ENCODE results near the gene ETV7.
A peak's percentile ranks its signal among the peaks of the same experiment; 100 is the strongest.
"Not testable (repeated sequence)": the region's sequence is repeated elsewhere in the genome, so short reads cannot be mapped to it uniquely, and the experiment has no call there.

Gene ETV7

GRCh38 chr6:36387440-36388303 lies at the start of gene ETV7:
TSS of gene ETV7 (minus strand) at chr6:36387669. CDS start at chr6:36387541, 128 bp downstream.
- peak; percentile 38 to 56 for DNase-seq

GRCh38 chr6:36436466-36436865 lies 49.0 kb upstream of the ETV7 start:
- DNase-seq: no peak

- no peak for DNase-seq
Measured at GRCh38 chr6:36432151-36432671, 44.7 kb upstream of the ETV7 start.

- DNase-seq: no peak
Measured at GRCh38 chr6:36431197-36431596, 43.7 kb upstream of the ETV7 start.

GRCh38 chr6:36430351-36430750 lies 42.9 kb upstream of the ETV7 start:
- DNase-seq: no peak

GRCh38 chr6:36428911-36429310 lies 41.4 kb upstream of the ETV7 start:
- DNase-seq: no peak

GRCh38 chr6:36426622-36427021 lies 39.2 kb upstream of the ETV7 start:
- no peak for DNase-seq

GRCh38 chr6:36423101-36423824 lies 35.8 kb upstream of the ETV7 start:
- peak; percentile 97 for DNase-seq

GRCh38 chr6:36422714-36423100 lies 35.2 kb upstream of the ETV7 start:
- no peak for DNase-seq

GRCh38 chr6:36419310-36419709 lies 31.8 kb upstream of the ETV7 start:
- DNase-seq: no peak

- no peak for DNase-seq
Measured at GRCh38 chr6:36418558-36418957, 31.1 kb upstream of the ETV7 start.

GRCh38 chr6:36414481-36414880 lies 27.0 kb upstream of the ETV7 start:
- no peak for DNase-seq

- DNase-seq: no peak
Measured at GRCh38 chr6:36413489-36414480, 26.3 kb upstream of the ETV7 start.

- DNase-seq: not testable (repeated sequence)
Measured at GRCh38 chr6:36409718-36410117, 22.2 kb upstream of the ETV7 start.

GRCh38 chr6:36404164-36404563 lies 16.7 kb upstream of the ETV7 start:
- no peak for DNase-seq

- DNase-seq: no peak
Measured at GRCh38 chr6:36402481-36402880, 15.0 kb upstream of the ETV7 start.

- DNase-seq: no peak
Measured at GRCh38 chr6:36399970-36400369, 12.5 kb upstream of the ETV7 start.

- DNase-seq: no peak
Measured at GRCh38 chr6:36392621-36393020, 5.2 kb upstream of the ETV7 start.

- DNase-seq: no peak
Measured at GRCh38 chr6:36389353-36389752, 1.9 kb upstream of the ETV7 start.

GRCh38 chr6:36386495-36387439 lies 702 bp downstream of the ETV7 start:
- DNase-seq: peak in 1 of 2 donors; percentile 17

GRCh38 chr6:36384095-36384494 lies 3.4 kb downstream of the ETV7 start:
- DNase-seq: no peak
